PFSK-1 (cell line): ENCODE results near the gene CALD1.

Source experiments
- FOXP2 ChIP-seq: optimal IDR thresholded peaks from 2 replicates; pipeline ENCODE3; 2011; ENCODE audit warnings: borderline replicate concordance, control low read depth, inconsistent platforms; ENCODE audit not compliant: insufficient read depth; ENCODE audit errors: extremely low read length, extremely low read depth
- POLR2AphosphoS5 ChIP-seq: IDR thresholded peaks from 2 replicates; pipeline ENCODE4 v1.6.1; 2012; ENCODE audit warnings: low read depth, mild to moderate bottlenecking, control low read depth, low read length, moderate library complexity
- SIN3A ChIP-seq: IDR thresholded peaks from 2 replicates; pipeline ENCODE4 v1.6.1; 2012; ENCODE audit warnings: mild to moderate bottlenecking, low read length, moderate library complexity, borderline replicate concordance; ENCODE audit not compliant: insufficient read depth
- TAF1 ChIP-seq: IDR thresholded peaks from 2 replicates; pipeline ENCODE4 v1.6.1; 2012; ENCODE audit warnings: low read length, control low read depth, borderline replicate concordance; ENCODE audit not compliant: insufficient read depth
- TF ChIP-seq, protein P1 (sequence below), 2 experiments: IDR thresholded peaks; 2 replicates each; pipeline versions ENCODE4 v1.6.1 to v1.8.0; 2011 to 2012; ENCODE audit warnings: low read depth in 2 of 2, low read length in 2 of 2, control low read depth in 1 of 2, inconsistent platforms in 1 of 2, mild to moderate bottlenecking in 1 of 2, moderate library complexity in 1 of 2; ENCODE audit not compliant: insufficient read depth in 1 of 2

CALD1 gene

DNA sequence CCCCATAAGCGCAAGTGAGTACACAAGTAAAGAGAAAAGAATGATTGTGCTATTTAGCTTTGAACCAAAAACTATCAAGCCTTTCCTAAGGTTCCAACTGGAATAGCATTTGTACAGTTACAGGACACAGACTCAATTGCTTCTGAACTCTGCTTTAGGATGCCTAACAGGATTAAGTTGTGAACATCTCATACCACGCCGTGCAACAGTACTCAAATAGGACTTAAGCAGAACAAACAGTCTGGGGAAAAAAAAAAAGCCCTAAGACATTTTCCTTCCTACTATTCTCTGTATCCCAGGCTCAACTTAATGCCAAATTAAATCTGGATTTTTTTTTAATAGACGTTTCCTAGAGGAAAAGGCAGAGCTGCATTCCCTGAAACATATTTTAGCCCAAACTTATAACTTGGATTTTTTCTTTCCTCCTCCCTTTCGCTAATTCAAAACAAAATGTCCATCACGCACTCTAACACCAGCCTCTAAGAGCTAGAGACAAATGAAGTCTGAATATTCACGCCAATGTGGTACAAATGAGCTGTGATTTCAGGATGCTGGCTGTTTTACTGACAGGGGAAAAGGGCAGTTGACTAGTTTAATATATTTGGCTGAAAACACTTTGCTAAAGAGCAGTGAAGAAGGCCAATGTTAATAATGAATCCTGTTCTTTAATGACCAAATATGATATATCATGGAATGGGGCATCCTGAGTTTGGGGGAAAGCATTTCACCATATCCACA is 68.6 kb downstream of the CALD1 start:
- TF ChIP-seq POLR2AphosphoS5 (no peak), FOXP2 (no peak), SIN3A (no peak), TAF1 (no peak)
- TF ChIP-seq, protein P1, sequence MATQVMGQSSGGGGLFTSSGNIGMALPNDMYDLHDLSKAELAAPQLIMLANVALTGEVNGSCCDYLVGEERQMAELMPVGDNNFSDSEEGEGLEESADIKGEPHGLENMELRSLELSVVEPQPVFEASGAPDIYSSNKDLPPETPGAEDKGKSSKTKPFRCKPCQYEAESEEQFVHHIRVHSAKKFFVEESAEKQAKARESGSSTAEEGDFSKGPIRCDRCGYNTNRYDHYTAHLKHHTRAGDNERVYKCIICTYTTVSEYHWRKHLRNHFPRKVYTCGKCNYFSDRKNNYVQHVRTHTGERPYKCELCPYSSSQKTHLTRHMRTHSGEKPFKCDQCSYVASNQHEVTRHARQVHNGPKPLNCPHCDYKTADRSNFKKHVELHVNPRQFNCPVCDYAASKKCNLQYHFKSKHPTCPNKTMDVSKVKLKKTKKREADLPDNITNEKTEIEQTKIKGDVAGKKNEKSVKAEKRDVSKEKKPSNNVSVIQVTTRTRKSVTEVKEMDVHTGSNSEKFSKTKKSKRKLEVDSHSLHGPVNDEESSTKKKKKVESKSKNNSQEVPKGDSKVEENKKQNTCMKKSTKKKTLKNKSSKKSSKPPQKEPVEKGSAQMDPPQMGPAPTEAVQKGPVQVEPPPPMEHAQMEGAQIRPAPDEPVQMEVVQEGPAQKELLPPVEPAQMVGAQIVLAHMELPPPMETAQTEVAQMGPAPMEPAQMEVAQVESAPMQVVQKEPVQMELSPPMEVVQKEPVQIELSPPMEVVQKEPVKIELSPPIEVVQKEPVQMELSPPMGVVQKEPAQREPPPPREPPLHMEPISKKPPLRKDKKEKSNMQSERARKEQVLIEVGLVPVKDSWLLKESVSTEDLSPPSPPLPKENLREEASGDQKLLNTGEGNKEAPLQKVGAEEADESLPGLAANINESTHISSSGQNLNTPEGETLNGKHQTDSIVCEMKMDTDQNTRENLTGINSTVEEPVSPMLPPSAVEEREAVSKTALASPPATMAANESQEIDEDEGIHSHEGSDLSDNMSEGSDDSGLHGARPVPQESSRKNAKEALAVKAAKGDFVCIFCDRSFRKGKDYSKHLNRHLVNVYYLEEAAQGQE (IDR thresholded peaks at IDR 0.05; ENCODE audit: insufficient read depth in 1 of 2, low read depth in 2 of 2, low read length in 2 of 2), result no peak

DNA sequence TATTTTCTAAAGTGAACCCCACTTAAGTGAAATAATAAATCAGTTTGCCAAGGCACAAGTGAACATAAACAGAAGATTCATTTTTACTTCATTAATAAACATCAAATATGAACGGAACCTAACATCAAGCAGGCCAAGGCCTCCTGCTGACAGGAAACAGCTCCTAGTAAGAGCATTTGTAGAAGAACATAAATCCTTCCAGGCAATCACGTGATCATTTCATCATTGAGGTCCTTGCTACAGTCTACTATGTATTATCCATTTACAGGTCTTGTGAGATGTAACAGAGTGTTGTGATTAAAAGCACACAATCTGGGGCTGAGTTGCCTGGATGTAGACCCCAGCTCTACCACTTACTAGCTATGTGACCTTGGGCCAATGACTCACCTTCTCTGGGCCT is 70.6 kb downstream of the CALD1 start:
- TF ChIP-seq, protein P1 (IDR thresholded peaks at IDR 0.05; ENCODE audit: insufficient read depth in 1 of 2, low read depth in 2 of 2, low read length in 2 of 2), result no peak
- TF ChIP-seq FOXP2 (no peak), TAF1 (no peak), SIN3A (no peak), POLR2AphosphoS5 (no peak)

DNA sequence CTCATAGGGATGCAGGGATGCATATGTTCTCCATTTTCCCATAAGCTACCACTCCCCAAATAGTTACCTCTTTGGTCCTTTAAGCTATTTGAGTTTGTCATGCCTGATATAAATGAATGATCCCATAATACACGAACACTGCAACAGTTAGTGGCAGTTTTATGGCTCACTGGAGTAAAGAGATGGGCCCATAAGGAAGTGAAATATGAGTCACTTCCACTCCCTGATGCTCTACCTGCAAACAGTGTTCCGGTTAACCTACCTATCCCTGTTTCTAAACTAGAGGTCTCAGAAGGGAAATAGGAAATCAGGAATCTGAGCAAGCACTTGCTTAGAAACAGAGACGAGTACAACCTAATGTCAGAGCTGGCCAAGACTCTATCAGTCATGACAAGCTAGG is 71.7 kb downstream of the CALD1 start:
- TF ChIP-seq FOXP2, result no peak

DNA sequence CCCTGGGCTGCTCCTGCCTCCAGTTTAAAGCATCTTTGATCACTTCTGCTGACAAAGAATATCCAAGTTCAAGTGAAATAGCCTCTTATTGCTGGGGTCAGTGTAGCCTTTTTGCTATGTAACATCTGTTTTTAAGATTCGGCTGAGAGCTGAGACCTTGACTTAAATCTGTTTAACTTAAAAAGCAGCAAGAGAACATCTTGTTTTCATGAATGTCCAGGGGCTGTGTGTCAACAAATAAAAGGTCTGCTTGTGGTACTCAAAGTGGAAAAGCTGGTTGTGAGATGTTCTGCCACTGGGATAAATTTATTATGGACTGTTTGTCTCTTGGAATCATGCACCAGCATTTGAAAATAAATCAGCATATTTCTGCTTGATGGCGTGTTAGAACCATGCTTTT is 73.2 kb downstream of the CALD1 start:
- TF ChIP-seq SIN3A, result no peak
- no peak for TF ChIP-seq TAF1
- TF ChIP-seq, protein P1 (IDR thresholded peaks at IDR 0.05; ENCODE audit: insufficient read depth in 1 of 2, low read depth in 2 of 2, low read length in 2 of 2), result no peak
- TF ChIP-seq POLR2AphosphoS5, result no peak
- TF ChIP-seq FOXP2, result no peak

DNA sequence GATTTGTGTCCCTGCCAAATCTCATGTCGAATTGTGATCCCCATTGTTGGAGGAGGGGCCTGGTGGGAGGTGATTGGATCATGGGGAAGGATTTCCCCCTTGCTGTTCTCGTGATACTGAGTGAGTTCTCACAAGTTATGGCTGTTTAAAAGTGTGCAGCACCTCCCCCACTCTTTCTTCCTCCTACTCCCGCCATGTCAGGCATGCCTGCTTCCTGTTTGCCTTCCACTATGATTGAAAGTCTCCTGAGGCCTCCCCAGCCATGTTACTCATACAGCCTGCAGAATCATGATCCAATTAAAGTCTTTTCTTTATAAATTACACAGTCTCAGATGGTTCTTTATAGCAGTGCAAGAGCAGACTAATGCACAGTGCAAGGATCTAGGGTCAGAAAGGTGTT is 75.4 kb downstream of the CALD1 start:
- TF ChIP-seq FOXP2, result no peak
- TF ChIP-seq, protein P1 (IDR thresholded peaks at IDR 0.05; ENCODE audit: insufficient read depth in 1 of 2, low read depth in 2 of 2, low read length in 2 of 2), result 0 out of 4 replicates have a peak, but pooled peaks of 1 of the 2 experiments have one; percentile 35
- 0 out of 2 replicates have a peak, but pooled peaks have one; percentile 36 for TF ChIP-seq POLR2AphosphoS5
- TF ChIP-seq TAF1, result no peak
- TF ChIP-seq SIN3A, result 0 out of 2 replicates have a peak, but pooled peaks have one; percentile 37
